ENCODE measurements around the gene HOXD13.

Gene HOXD13

DNA sequence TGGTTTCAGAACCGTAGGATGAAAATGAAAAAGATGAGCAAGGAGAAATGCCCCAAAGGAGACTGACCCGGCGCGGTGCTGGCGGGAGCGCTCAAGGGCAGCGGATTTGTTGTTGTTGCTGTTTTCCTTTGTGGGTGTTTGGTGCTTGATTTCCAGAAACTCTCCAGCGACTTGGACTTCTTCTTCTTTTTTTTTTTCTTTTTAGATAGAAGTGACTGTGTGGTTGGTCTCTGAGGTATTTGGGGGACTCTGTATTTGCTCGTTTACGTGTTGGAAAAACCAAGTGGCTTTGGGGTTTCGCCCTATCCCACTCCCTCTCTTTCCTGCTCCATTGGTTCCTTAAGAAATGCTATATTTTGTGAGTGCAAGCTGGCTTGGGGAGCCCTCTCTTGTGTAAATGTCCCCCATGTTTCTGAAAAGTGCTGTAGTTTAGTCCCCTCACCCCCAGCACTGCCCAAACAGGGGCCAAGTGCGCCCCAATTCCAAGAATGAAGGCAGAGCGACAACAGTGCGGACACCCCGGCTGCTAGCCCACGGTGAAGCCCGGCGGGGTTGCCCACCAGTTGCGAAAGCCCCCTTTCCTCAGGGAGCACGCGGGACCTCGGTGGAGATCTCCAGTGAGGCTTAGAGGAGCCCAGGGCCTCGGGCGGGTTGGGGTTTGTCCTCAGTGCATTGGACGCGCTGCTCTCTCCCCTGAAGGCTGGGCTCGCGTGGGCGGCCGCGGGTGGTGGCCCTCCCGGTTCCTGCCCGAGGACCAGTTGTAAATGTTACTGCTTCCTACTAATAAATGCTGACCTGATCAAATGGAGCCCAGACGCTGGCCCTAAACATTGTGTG is 31.8 kb downstream of the HOXD13 start:
- TF ChIP-seq, protein P1, sequence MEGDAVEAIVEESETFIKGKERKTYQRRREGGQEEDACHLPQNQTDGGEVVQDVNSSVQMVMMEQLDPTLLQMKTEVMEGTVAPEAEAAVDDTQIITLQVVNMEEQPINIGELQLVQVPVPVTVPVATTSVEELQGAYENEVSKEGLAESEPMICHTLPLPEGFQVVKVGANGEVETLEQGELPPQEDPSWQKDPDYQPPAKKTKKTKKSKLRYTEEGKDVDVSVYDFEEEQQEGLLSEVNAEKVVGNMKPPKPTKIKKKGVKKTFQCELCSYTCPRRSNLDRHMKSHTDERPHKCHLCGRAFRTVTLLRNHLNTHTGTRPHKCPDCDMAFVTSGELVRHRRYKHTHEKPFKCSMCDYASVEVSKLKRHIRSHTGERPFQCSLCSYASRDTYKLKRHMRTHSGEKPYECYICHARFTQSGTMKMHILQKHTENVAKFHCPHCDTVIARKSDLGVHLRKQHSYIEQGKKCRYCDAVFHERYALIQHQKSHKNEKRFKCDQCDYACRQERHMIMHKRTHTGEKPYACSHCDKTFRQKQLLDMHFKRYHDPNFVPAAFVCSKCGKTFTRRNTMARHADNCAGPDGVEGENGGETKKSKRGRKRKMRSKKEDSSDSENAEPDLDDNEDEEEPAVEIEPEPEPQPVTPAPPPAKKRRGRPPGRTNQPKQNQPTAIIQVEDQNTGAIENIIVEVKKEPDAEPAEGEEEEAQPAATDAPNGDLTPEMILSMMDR (IDR thresholded peaks at IDR 0.05), result no peak
- Histone ChIP-seq H3K9me3 (no peaks in the 10 kb centered on the region), H3K36me3 (no peaks in the 10 kb centered on the region), H3K4me1 (peaks cover 0 to 36% (median 28%) of the 10 kb centered on the region in 4 donors), H3K27ac (no peak overlapping the region), H3K27me3 (peaks cover 8 to 85% of the 10 kb centered on the region in 2 donors), H3K4me3 (peak overlapping the region; percentile 51 to 57)
- intact Hi-C loops (cut with DNase I; ENCODE audit: low total_unique reads), result no loop called here
- no peak for DNase-seq

DNA sequence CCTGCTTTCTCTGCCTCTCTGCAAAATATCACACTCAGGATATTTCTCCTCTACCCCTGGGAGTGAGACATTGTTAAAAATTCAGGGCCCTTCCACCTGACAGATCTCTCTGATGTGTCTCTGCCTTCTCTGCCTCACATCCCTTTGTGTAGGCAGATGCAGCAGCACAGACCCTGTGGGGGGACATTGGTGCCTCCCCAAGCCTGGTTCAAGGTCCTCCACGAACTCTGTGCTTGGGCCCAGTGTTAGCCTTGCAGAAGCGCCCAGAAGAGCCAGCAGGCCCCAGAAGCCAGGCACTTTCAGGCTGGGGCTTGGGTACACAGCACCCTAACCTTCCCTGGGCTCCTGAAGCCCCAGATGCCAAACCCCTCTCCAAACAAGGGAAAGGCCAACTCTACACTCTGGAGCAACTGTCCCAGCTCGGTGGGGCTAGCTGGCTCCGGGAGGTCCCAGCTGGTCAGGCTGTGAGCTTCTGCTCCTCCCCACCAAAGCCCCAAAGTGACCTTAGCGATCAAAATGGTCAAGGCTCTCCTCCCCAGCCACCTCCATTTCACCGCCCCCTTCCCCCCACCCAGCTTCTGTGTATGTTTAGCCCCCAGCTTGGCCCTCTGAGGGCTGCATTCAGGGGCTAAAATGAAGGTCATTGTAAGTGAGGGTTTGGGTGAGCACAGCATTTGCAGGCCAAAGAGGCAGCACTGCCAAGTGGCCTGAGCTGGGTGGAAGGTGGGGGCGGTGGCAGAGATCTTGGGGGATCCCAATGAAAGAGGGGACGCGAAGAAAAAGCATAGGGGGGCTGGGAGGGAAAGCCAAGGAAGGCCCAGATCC is 32.6 kb downstream of the HOXD13 start:
- intact Hi-C loops (cut with DNase I; ENCODE audit: low total_unique reads), result loop anchor here (5.0 kb wide), 2 partner anchors 332 to 512 kb away; no protein-coding TSS in a partner anchor
- peaks cover 8 to 83% of the 10 kb centered on the region in 2 donors for H3K27me3 ChIP-seq
- H3K36me3 ChIP-seq, result no peaks in the 10 kb centered on the region
- H3K9me3 ChIP-seq, result no peaks in the 10 kb centered on the region
- H3K4me3 ChIP-seq, result no peak overlapping the region
- no peak for DNase-seq
- no peak overlapping the region for H3K27ac ChIP-seq
- peaks cover 0 to 45% (median 32%) of the 10 kb centered on the region in 4 donors for H3K4me1 ChIP-seq
- TF ChIP-seq, protein P1 (IDR thresholded peaks at IDR 0.05), result no peak

DNA sequence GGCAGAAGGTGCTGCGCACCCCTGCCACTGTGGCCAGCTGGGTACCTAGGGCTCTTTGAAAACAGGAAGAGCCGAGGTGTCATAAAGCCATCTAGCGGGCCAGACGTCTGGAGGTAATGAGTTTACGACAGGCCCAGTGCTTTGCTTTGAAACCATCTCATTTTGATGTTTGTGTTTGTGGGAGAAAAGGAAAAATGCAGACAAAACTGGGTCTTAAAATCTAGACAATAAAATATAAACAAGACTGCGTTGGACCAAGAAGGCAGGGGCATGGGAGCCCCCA is 33.2 kb downstream of the HOXD13 start:
- intact Hi-C loops (cut with DNase I; ENCODE audit: low total_unique reads), result loop anchor here (5.0 kb wide), 2 partner anchors 332 to 512 kb away; no protein-coding TSS in a partner anchor
- H3K27ac ChIP-seq, result no peak overlapping the region
- no peaks in the 10 kb centered on the region for H3K36me3 ChIP-seq
- DNase-seq, result no peak
- H3K27me3 ChIP-seq, result peaks cover 8 to 83% of the 10 kb centered on the region in 2 donors
- no peak overlapping the region for H3K4me3 ChIP-seq
- peaks cover 0 to 50% (median 34%) of the 10 kb centered on the region in 4 donors for H3K4me1 ChIP-seq
- no peaks in the 10 kb centered on the region for H3K9me3 ChIP-seq
- TF ChIP-seq, protein P1 (IDR thresholded peaks at IDR 0.05), result no peak

DNA sequence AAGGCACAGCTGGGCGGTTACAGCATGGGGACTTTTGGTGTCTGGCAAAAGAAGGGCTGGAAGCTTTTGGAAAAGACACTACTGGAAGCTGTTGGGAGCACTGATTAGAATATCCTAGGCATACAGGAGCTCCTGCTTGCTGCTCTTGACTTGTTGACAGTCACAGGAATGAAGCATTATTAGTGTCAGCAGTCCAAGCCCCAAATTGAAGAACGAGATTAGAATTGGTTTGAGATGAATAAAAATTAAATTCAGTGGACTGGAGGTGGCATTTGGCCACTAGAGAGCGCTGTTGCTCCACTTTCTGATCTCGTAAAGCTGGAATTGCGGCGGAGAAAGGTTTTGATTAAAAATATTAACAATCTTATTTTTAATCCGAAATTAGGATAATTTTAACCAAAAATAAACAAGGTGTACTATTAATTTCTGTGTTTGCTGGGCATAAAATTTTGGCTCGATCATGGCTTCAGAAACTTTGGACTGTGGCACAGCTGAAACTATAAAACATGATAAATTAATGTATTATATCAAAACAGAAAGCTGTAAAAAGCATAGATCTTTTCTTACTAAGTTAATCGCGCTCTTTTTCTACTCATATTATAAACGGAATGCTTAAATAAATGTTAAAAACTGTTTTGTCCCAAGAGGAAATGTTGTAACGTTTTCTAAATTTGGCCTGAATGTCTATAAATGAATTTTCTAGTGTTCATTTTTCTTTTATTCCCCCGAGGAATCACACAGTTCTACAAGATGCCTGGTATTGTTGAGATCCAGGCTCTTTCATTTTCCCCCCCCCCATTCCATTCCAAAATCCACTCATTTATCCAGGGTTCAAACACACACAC is 34.6 kb downstream of the HOXD13 start:
- intact Hi-C loops (cut with DNase I; ENCODE audit: low total_unique reads), result loop anchor here (5.0 kb wide), 2 partner anchors 330 to 510 kb away; no protein-coding TSS in a partner anchor
- H3K27ac ChIP-seq, result no peak overlapping the region
- H3K27me3 ChIP-seq, result peaks cover 0 to 74% of the 10 kb centered on the region in 2 donors
- H3K4me3 ChIP-seq, result no peak overlapping the region
- H3K36me3 ChIP-seq, result no peaks in the 10 kb centered on the region
- H3K9me3 ChIP-seq, result no peaks in the 10 kb centered on the region
- H3K4me1 ChIP-seq, result peaks cover 0 to 48% (median 34%) of the 10 kb centered on the region in 4 donors
- peak in 1 of 2 donors; percentile 63 for DNase-seq
- TF ChIP-seq, protein P1 (IDR thresholded peaks at IDR 0.05), result peak; percentile 79 to 87

DNA sequence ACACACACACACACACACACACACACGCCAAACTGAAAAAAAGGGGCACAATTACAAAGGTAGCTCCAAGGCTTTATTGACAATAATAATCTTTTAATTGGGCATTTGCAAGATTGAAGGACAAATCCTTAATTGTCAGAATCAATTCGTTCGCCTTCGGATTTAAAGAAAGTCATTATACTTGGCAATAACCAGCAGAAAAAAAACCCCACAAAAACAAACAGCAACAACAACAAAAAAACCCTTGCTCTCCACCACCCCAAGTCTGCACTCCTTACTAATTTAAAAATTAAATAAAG is 35.2 kb downstream of the HOXD13 start:
- intact Hi-C loops (cut with DNase I; ENCODE audit: low total_unique reads), result loop anchor here (5.0 kb wide), 2 partner anchors 330 to 510 kb away; no protein-coding TSS in a partner anchor
- Histone ChIP-seq H3K4me3 (no peak overlapping the region), H3K36me3 (no peaks in the 10 kb centered on the region), H3K27ac (no peak overlapping the region), H3K4me1 (peaks cover 0 to 48% (median 29%) of the 10 kb centered on the region in 4 donors), H3K27me3 (peaks cover 0 to 73% of the 10 kb centered on the region in 2 donors), H3K9me3 (no peaks in the 10 kb centered on the region)
- TF ChIP-seq, protein P1 (IDR thresholded peaks at IDR 0.05), result no peak
- DNase-seq, result no peak
